ENCODE measurements around the gene ACTL6A. TPM values are rescaled to one million over a fixed set of nuclear protein-coding genes. Genes with fewer than 3 reads are reported as not detected.
A peak's percentile ranks its signal among the peaks of the same experiment; 100 is the strongest.

ACTL6A gene
- total RNA-seq, 1 donor from 2014 or later = 94.1 TPM

DNA sequence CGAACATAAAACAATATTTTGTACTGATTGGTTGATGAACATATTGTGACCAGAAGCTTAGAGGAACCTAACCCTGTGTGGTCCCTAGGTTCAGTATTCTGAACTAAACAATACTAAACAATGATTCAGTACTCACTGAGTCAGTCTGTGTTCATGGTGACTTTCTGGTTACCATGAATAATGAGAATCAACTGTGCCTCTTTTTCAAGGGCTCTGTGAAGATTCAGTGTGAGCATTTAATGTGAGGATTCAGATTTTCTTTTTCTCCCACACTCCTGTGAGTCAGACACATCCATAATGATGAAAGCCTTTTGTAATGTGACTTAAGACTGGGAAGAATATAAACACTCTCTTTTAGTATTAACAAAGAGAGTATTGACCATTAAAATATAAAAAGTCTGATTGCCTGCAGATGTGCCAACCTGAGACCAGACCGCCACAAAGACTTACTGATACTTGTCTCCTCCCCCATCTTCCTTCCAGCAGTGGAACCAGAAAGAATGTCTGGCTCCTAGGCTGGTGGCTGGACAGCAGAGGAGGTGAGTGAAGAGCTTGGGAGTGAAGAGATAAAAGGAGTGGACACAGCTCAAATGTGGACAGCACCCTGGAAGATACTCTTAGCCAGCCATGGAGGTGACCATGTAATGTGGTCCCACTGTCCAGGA, 17.6 kb upstream of the ACTL6A start:
- Histone ChIP-seq H3K4me3 (ENCODE audit: low read depth, low read length) (no peak overlapping the region), H3K36me3 (ENCODE audit: control insufficient read depth, insufficient read depth, low read length) (no peaks in the 10 kb centered on the region), H3K27me3 (ENCODE audit: control insufficient read depth, insufficient read depth, low read length) (no peaks in the 10 kb centered on the region)
- TF ChIP-seq, protein P1, sequence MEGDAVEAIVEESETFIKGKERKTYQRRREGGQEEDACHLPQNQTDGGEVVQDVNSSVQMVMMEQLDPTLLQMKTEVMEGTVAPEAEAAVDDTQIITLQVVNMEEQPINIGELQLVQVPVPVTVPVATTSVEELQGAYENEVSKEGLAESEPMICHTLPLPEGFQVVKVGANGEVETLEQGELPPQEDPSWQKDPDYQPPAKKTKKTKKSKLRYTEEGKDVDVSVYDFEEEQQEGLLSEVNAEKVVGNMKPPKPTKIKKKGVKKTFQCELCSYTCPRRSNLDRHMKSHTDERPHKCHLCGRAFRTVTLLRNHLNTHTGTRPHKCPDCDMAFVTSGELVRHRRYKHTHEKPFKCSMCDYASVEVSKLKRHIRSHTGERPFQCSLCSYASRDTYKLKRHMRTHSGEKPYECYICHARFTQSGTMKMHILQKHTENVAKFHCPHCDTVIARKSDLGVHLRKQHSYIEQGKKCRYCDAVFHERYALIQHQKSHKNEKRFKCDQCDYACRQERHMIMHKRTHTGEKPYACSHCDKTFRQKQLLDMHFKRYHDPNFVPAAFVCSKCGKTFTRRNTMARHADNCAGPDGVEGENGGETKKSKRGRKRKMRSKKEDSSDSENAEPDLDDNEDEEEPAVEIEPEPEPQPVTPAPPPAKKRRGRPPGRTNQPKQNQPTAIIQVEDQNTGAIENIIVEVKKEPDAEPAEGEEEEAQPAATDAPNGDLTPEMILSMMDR (IDR thresholded peaks at IDR 0.05; ENCODE audit: insufficient read depth, low read length, poor library complexity, severe bottlenecking) = no peak
- DNase-seq (ENCODE audit: low read depth) = no peak

- no peak for DNase-seq (ENCODE audit: low read depth)
- Histone ChIP-seq H3K27me3 (ENCODE audit: control insufficient read depth, insufficient read depth, low read length) (no peaks in the 10 kb centered on the region), H3K4me3 (ENCODE audit: low read depth, low read length) (no peak overlapping the region), H3K36me3 (ENCODE audit: control insufficient read depth, insufficient read depth, low read length) (no peaks in the 10 kb centered on the region)
- TF ChIP-seq, protein P1 (IDR thresholded peaks at IDR 0.05; ENCODE audit: insufficient read depth, low read length, poor library complexity, severe bottlenecking) = no peak
Observed at GRCh38 chr3:179546814-179547241, 15.9 kb upstream of the ACTL6A start.

DNA sequence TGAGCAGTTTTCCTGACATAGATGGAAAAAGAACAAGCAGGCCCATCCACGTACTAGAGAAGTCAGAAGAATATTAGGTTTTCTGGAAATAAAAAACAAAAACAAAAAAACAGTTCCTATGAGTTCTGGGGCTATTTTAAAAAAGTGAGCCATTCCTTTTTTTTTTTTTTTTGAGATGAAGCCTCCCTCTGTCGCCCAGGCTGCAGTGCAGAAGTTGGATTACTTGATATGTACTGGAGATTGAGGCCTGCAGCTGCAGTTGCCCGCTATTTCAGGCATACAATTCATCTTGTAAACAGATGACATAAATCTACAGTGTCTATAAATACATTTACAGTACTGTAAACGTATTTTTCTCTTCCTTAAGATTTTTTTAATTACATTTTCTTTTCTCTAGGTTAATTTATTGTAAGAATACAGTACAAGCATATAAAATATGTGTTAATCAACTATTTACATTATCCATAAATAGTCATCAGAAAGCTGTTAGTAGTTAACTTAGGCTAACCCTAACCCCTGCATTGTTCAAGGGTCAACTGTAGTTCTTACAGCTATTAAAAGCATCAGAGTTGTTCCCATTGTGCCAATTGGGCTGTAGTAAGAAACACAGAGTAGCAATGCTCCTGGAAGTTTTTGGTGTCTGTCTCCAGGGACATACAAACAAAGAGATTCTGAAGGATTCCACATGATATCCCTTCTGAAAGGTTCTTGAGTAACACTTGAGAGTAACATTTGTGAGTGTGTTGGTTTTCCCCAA, 11.2 kb upstream of the ACTL6A start:
- TF ChIP-seq, protein P1 (IDR thresholded peaks at IDR 0.05; ENCODE audit: insufficient read depth, low read length, poor library complexity, severe bottlenecking) = no peak

GRCh38 chr3:179558742-179559364, 3.9 kb upstream of the ACTL6A start:
- Histone ChIP-seq H3K36me3 (ENCODE audit: control insufficient read depth, insufficient read depth, low read length) (no peaks in the 10 kb centered on the region), H3K27me3 (ENCODE audit: control insufficient read depth, insufficient read depth, low read length) (no peaks in the 10 kb centered on the region), H3K4me3 (ENCODE audit: low read depth, low read length) (no peak overlapping the region)
- TF ChIP-seq, protein P1 (IDR thresholded peaks at IDR 0.05; ENCODE audit: insufficient read depth, low read length, poor library complexity, severe bottlenecking) = peak; percentile 88
- DNase-seq (ENCODE audit: low read depth) = no peak

More for the DNA sequence above, 11.2 kb upstream of the ACTL6A start:
- DNase-seq (ENCODE audit: low read depth) = no peak
- no peak overlapping the region for H3K4me3 ChIP-seq (ENCODE audit: low read depth, low read length)
- H3K36me3 ChIP-seq (ENCODE audit: control insufficient read depth, insufficient read depth, low read length) = no peaks in the 10 kb centered on the region
- H3K27me3 ChIP-seq (ENCODE audit: control insufficient read depth, insufficient read depth, low read length) = no peaks in the 10 kb centered on the region

- DNase-seq (ENCODE audit: low read depth) = no peak
- no peaks in the 10 kb centered on the region for H3K36me3 ChIP-seq (ENCODE audit: control insufficient read depth, insufficient read depth, low read length)
- TF ChIP-seq, protein P1 (IDR thresholded peaks at IDR 0.05; ENCODE audit: insufficient read depth, low read length, poor library complexity, severe bottlenecking) = no peak
- no peaks in the 10 kb centered on the region for H3K27me3 ChIP-seq (ENCODE audit: control insufficient read depth, insufficient read depth, low read length)
- H3K4me3 ChIP-seq (ENCODE audit: low read depth, low read length) = no peak overlapping the region
Observed at GRCh38 chr3:179560791-179561190, 1.9 kb upstream of the ACTL6A start.

Data from kidney epithelial cell (primary cell).